Erythroblast (primary cell): ENCODE measurements around the gene LOXHD1.

Source experiments
- GATA1 ChIP-seq: IDR thresholded peaks from 2 replicates; pipeline ENCODE4 v1.6.1; 2011; ENCODE audit warnings: low read depth, mild to moderate bottlenecking, control low read depth, low read length, moderate library complexity
- POLR2A ChIP-seq: IDR thresholded peaks from 2 replicates; pipeline ENCODE4 v1.6.1; 2011; ENCODE audit warnings: mild to moderate bottlenecking, low read length

GRCh38 chr18:46642561-46642960 lies 14.5 kb downstream of the LOXHD1 start:
- no peak for TF ChIP-seq POLR2A
- TF ChIP-seq GATA1: no peak
